ENCODE results near the gene FGFRL1. TPM values are rescaled to one million over a fixed set of nuclear protein-coding genes. Genes with fewer than 3 reads are reported as not detected.

The FGFRL1 gene
- total and polyA plus RNA-seq, 3 donors from 2014 or later: 13.7 to 25.6 (median 14.4) TPM

DNA sequence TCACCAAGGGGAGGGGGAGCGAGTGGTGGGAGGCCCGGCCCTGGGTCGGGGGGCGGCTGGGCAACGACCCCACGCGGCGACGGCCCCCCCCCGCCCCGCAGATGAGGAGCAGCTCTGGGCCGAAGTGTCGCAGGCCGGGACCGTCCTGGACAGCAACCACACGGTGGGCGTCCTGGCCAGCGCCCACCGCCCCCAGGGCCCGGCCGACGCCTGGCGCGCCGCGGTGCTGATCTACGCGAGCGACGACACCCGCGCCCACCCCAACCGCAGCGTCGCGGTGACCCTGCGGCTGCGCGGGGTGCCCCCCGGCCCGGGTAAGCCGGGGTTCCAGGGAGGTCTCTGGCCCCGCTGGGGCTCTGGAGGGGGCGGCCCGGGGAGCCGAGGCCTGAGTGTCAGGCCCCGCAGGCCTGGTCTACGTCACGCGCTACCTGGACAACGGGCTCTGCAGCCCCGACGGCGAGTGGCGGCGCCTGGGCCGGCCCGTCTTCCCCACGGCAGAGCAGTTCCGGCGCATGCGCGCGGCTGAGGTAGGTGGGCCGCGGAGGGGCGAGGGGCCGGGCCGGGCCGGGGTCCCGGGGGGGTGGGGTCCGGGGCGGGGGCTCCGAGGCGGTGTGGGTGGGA lies 8.7 kb upstream of the FGFRL1 start:
- 8% methylated on average over 22 of the region's 75 CpGs; no CpG with 5 or more reads in 1 of the 2 donors for WGBS, 2 donors
- intact Hi-C loops (cut with DNase I; ENCODE audit: low total_unique reads): no loop called here
- H3K36me3 ChIP-seq (ENCODE audit: low read depth, missing control alignments): no peaks in the 10 kb centered on the region
- no peak for TF ChIP-seq POLR2A (IDR thresholded peaks at IDR 0.05)
- TF ChIP-seq, protein P1, sequence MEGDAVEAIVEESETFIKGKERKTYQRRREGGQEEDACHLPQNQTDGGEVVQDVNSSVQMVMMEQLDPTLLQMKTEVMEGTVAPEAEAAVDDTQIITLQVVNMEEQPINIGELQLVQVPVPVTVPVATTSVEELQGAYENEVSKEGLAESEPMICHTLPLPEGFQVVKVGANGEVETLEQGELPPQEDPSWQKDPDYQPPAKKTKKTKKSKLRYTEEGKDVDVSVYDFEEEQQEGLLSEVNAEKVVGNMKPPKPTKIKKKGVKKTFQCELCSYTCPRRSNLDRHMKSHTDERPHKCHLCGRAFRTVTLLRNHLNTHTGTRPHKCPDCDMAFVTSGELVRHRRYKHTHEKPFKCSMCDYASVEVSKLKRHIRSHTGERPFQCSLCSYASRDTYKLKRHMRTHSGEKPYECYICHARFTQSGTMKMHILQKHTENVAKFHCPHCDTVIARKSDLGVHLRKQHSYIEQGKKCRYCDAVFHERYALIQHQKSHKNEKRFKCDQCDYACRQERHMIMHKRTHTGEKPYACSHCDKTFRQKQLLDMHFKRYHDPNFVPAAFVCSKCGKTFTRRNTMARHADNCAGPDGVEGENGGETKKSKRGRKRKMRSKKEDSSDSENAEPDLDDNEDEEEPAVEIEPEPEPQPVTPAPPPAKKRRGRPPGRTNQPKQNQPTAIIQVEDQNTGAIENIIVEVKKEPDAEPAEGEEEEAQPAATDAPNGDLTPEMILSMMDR (IDR thresholded peaks at IDR 0.05): no peak
- H3K9me3 ChIP-seq: no peaks in the 10 kb centered on the region
- H3K27me3 ChIP-seq: no peaks in the 10 kb centered on the region
- H3K4me3 ChIP-seq: peak overlapping the region in 1 of 2 donors; percentile 44
- H3K27ac ChIP-seq: no peak overlapping the region
- peaks cover 4% of the 10 kb centered on the region for H3K4me1 ChIP-seq
- DNase-seq: no peak

GRCh38 chr4:1003271-1004070 lies 8.0 kb upstream of the FGFRL1 start:
- no peaks in the 10 kb centered on the region for H3K27me3 ChIP-seq
- 30 to 58% methylated on average over 4 to 55 of the region's 63 CpGs for WGBS, 2 donors
- no peak for TF ChIP-seq POLR2A (IDR thresholded peaks at IDR 0.05)
- TF ChIP-seq, protein P1 (IDR thresholded peaks at IDR 0.05): no peak
- no peaks in the 10 kb centered on the region for H3K9me3 ChIP-seq
- no peak for DNase-seq
- H3K36me3 ChIP-seq (ENCODE audit: low read depth, missing control alignments): no peaks in the 10 kb centered on the region
- H3K27ac ChIP-seq: no peak overlapping the region
- peak overlapping the region in 1 of 2 donors; percentile 44 for H3K4me3 ChIP-seq
- intact Hi-C loops (cut with DNase I; ENCODE audit: low total_unique reads): no loop called here
- no peaks in the 10 kb centered on the region for H3K4me1 ChIP-seq

DNA sequence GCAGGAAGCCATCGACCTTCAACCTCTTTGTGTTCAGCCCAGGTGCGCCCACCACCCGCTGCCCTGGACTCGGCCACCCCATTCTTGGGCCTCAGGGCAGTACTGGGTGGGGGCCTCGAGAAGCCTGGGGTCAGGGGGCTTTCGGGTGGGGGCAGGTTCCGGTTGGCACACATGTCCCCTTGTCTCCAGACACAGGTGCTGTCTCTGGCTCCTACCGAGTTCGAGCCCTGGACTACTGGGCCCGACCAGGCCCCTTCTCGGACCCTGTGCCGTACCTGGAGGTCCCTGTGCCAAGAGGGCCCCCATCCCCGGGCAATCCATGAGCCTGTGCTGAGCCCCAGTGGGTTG lies 7.4 kb upstream of the FGFRL1 start:
- Histone ChIP-seq H3K9me3 (no peaks in the 10 kb centered on the region), H3K27me3 (no peaks in the 10 kb centered on the region), H3K4me3 (no peak overlapping the region), H3K36me3 (ENCODE audit: low read depth, missing control alignments) (no peaks in the 10 kb centered on the region), H3K4me1 (peaks cover 5% of the 10 kb centered on the region), H3K27ac (no peak overlapping the region)
- intact Hi-C loops (cut with DNase I; ENCODE audit: low total_unique reads): no loop called here
- DNase-seq: no peak
- TF ChIP-seq POLR2A (IDR thresholded peaks at IDR 0.05): no peak
- TF ChIP-seq, protein P1 (IDR thresholded peaks at IDR 0.05): no peak
- 86 to 92% methylated on average over 13 of the region's 13 CpGs for WGBS, 2 donors

GRCh38 chr4:1004557-1005485 lies 6.6 kb upstream of the FGFRL1 start:
- no peak for DNase-seq
- 85 to 89% methylated on average over 10 to 25 of the region's 25 CpGs for WGBS, 2 donors
- Histone ChIP-seq H3K4me3 (no peak overlapping the region), H3K36me3 (ENCODE audit: low read depth, missing control alignments) (no peaks in the 10 kb centered on the region), H3K27me3 (no peaks in the 10 kb centered on the region), H3K27ac (no peak overlapping the region), H3K9me3 (no peaks in the 10 kb centered on the region), H3K4me1 (peaks cover 8% of the 10 kb centered on the region)
- intact Hi-C loops (cut with DNase I; ENCODE audit: low total_unique reads): no loop called here
- TF ChIP-seq, protein P1 (IDR thresholded peaks at IDR 0.05): no peak
- no peak for TF ChIP-seq POLR2A (IDR thresholded peaks at IDR 0.05)

All from testis (tissue), 3 donors.